Upper lobe of right lung (tissue), 1 donor: ENCODE measurements around the gene ARHGAP1. TPM values are rescaled to one million over a fixed set of nuclear protein-coding genes. Genes with fewer than 3 reads are reported as not detected.

Experiments used
- ATAC-seq: fragments of 200-7000 bp; cut with Tn5 transposase; one replicate; pipeline ENCODE4 v1.9.1; 2020; ENCODE audit warnings: mild to moderate bottlenecking, moderate library complexity
- DNase-seq: peaks from one replicate; pipeline ENCODE4 v3.0.0-alpha.2; 2020
- H3K27ac ChIP-seq: fragments of 200-600 bp; one replicate; pipeline ENCODE4 v1.8.0; 2022
- H3K27me3 ChIP-seq: fragments of 200-600 bp; one replicate; pipeline ENCODE4 v1.8.0; 2022; ENCODE audit warnings: mild to moderate bottlenecking
- H3K36me3 ChIP-seq: fragments of 200-600 bp; one replicate; pipeline ENCODE4 v1.8.0; 2022
- H3K4me1 ChIP-seq: fragments of 200-600 bp; one replicate; pipeline ENCODE4 v1.8.0; 2022
- H3K4me3 ChIP-seq: fragments of 200-600 bp; one replicate; pipeline ENCODE4 v1.8.0; 2022; ENCODE audit warnings: mild to moderate bottlenecking
- H3K9me3 ChIP-seq: fragments of 200-600 bp; one replicate; pipeline ENCODE4 v1.8.0; 2022
- intact Hi-C: fragments of 100-400 bp; cut with DNase I; formaldehyde crosslinking; loops from one replicate; pipeline ENCODE4 v1.11.0; 2022
- total RNA-seq: library from RNA; stranded (reverse); fragmentation: NEBNext Ultra II Directional; extraction: Animal tissue kit (Norgen Biotek cat#: 25700); gene quantifications from one replicate; pipeline ENCODE4 v1.2.1, GENCODE V29; 2021
- TF ChIP-seq, protein P1 (sequence below): fragments of 200-600 bp; IDR thresholded peaks from one replicate; pipeline ENCODE4 v1.8.0; 2022; ENCODE audit warnings: antibody characterized with exemption
- donor health status: DM: no; HTN: yes; CAD: no; lungs with severe emphysema.

Gene ARHGAP1
- total RNA-seq, 1 donor from 2014 or later, result 62.8 TPM

DNA sequence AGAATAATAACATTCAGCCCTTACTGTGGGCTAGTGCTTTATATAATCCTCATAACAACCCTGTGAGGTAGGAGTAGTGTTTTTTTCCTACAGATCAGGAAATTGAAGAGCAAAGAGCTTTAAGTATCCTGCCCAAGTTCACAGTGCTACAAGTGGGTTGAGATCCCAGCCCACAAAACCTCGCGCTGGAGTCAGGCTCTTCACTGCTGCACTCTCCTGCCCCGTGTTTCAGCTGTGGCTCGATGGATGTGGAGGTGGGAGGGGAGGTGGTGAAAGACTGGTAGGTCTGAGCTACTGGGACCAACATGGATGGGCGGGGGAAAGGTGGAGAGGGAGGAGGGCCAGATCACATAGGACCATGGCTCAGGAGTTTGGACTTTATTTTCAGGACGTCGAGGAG is 6.5 kb upstream of the ARHGAP1 start:
- Histone ChIP-seq H3K36me3 (peaks cover 47% of the 10 kb centered on the region), H3K4me1 (peaks cover 9% of the 10 kb centered on the region), H3K4me3 (no peak overlapping the region), H3K27me3 (no peaks in the 10 kb centered on the region), H3K9me3 (no peaks in the 10 kb centered on the region), H3K27ac (no peak overlapping the region)
- no peak for DNase-seq
- TF ChIP-seq, protein P1, sequence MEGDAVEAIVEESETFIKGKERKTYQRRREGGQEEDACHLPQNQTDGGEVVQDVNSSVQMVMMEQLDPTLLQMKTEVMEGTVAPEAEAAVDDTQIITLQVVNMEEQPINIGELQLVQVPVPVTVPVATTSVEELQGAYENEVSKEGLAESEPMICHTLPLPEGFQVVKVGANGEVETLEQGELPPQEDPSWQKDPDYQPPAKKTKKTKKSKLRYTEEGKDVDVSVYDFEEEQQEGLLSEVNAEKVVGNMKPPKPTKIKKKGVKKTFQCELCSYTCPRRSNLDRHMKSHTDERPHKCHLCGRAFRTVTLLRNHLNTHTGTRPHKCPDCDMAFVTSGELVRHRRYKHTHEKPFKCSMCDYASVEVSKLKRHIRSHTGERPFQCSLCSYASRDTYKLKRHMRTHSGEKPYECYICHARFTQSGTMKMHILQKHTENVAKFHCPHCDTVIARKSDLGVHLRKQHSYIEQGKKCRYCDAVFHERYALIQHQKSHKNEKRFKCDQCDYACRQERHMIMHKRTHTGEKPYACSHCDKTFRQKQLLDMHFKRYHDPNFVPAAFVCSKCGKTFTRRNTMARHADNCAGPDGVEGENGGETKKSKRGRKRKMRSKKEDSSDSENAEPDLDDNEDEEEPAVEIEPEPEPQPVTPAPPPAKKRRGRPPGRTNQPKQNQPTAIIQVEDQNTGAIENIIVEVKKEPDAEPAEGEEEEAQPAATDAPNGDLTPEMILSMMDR, result no peak
- intact Hi-C loops, result no loop called here
- no peak for ATAC-seq

DNA sequence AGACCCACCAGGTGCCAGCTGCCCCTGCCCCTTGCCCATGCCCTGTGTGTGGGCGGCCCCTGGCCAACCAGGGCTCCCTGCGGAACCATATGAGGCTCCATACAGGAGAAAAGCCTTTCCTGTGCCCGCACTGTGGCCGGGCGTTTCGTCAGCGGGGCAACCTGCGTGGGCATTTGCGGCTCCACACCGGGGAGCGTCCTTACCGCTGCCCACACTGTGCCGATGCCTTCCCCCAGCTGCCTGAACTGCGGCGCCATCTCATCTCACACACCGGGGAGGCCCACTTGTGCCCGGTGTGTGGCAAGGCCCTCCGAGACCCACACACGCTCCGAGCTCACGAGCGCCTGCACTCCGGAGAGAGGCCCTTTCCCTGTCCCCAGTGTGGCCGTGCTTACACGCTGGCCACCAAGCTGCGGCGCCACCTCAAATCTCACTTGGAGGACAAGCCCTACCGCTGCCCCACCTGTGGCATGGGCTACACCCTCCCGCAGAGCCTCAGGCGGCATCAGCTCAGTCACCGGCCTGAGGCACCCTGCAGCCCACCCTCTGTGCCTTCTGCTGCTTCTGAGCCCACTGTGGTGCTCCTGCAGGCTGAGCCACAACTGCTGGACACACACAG is 4.8 kb upstream of the ARHGAP1 start:
- Histone ChIP-seq H3K27ac (no peak overlapping the region), H3K9me3 (no peaks in the 10 kb centered on the region), H3K4me3 (no peak overlapping the region), H3K4me1 (peaks cover 10% of the 10 kb centered on the region), H3K27me3 (no peaks in the 10 kb centered on the region), H3K36me3 (peaks cover 47% of the 10 kb centered on the region)
- DNase-seq (no peak), ATAC-seq (no peak)
- TF ChIP-seq, protein P1, result no peak
- intact Hi-C loops, result no loop called here

DNA sequence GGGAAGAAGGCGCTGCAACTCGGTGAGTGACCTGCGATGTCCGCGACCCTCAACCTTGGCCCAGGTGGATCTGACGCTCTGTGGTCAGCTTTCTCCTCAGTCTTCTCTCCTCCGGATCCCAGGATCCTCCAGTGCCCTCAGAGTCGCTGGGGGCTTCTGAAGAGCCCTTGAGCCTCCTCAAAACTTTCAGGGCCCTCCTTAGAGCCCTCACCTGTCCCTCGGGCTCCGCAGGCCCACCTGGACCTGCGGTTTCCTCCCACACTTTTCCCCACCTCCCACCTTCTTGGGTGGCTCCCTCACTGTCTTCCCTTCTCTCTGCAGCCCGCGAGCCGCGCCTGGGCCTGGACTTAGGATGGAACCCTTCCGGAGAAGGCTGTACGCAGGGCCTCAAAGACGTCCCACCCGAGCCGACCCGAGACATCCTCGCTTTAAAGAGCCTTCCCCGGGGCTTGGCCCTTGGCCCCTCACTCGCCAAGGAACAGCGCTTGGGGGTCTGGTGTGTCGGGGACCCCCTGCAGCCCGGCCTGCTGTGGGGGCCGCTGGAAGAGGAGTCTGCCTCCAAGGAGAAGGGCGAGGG is 747 bp upstream of the ARHGAP1 start:
- H3K9me3 ChIP-seq, result no peaks in the 10 kb centered on the region
- DNase-seq (no peak), ATAC-seq (no peak)
- TF ChIP-seq, protein P1, result no peak
- H3K4me3 ChIP-seq, result peak overlapping the region; percentile 100
- intact Hi-C loops, result no loop called here
- peaks cover 39% of the 10 kb centered on the region for H3K36me3 ChIP-seq
- H3K27ac ChIP-seq, result peak overlapping the region; percentile 98
- no peaks in the 10 kb centered on the region for H3K27me3 ChIP-seq
- peaks cover 37% of the 10 kb centered on the region for H3K4me1 ChIP-seq

DNA sequence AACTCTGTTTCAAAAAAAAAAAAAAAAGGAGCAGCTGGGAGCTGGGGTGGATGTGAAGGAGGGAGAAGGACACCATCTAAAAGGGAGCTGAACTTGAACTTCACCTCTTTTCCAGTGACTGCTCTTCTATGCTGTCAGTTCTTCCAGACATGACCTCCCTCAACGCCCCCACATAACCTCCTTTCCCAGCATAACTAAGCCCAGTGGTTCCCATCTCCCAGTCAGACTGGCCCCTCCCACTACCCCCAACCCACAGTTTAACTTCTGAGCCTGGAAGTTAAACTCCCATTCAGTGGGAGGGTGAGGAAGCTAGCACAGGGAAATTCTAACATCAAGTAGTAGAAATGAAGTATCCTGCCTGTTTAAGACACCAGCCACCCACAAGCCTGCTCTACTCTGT is 1.8 kb downstream of the ARHGAP1 start:
- TF ChIP-seq, protein P1, result no peak
- no peak for ATAC-seq
- Histone ChIP-seq H3K9me3 (no peaks in the 10 kb centered on the region), H3K27me3 (no peaks in the 10 kb centered on the region), H3K36me3 (peaks cover 40% of the 10 kb centered on the region), H3K27ac (no peak overlapping the region), H3K4me3 (no peak overlapping the region), H3K4me1 (peaks cover 37% of the 10 kb centered on the region)
- DNase-seq, result no peak
- intact Hi-C loops, result no loop called here

DNA sequence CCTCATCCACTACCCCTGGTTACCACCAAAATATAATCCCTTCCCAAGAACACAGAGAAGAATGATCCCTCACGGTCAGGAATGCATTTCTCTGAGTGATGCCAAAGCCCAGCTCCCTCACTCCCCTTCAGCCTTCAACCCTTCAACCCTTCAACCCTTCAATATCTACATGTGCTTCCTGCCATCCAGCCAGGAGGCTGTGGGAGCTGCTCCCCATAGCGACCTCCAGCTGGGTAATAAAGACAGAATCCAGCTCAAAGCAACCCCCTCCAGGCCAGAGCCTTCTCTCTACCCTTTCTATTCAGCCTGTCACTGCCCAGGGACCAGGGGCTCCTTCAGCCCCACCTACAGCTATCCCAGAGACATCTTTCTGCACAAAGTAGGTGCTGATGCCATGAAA is 2.7 kb downstream of the ARHGAP1 start:
- Histone ChIP-seq H3K4me1 (peaks cover 37% of the 10 kb centered on the region), H3K9me3 (no peaks in the 10 kb centered on the region), H3K36me3 (peaks cover 38% of the 10 kb centered on the region), H3K27ac (no peak overlapping the region), H3K4me3 (no peak overlapping the region), H3K27me3 (no peaks in the 10 kb centered on the region)
- no peak for DNase-seq
- TF ChIP-seq, protein P1, result no peak
- no peak for ATAC-seq
- intact Hi-C loops, result no loop called here
